HepG2 (cell line): ENCODE measurements around the gene BOLL. TPM values are rescaled to one million over a fixed set of nuclear protein-coding genes. Genes with fewer than 3 reads are reported as not detected.

Experiments
- CAMTA2 ChIP-seq: sonication (generic); formaldehyde crosslinking; IDR thresholded peaks from 2 replicates; pipeline ENCODE4 v1.4.0; 2020; ENCODE audit warnings: mild to moderate bottlenecking, missing genetic modification reagents, borderline replicate concordance
- CBX2 ChIP-seq, 2 experiments: fragments of 200-600 bp in 1 of 2; sonication (generic); formaldehyde crosslinking in 1 of 2; IDR thresholded peaks; 2 replicates each; pipeline versions ENCODE4 v1.7.0 to v1.8.1; 2018 to 2022; ENCODE audit warnings: low read depth in 2 of 2, low read length in 1 of 2, mild to moderate bottlenecking in 1 of 2, missing genetic modification reagents in 1 of 2
- DPF2 ChIP-seq: sonication (generic); formaldehyde crosslinking; IDR thresholded peaks from 2 replicates; pipeline ENCODE4 v1.4.0; 2020; ENCODE audit warnings: mild to moderate bottlenecking, low read depth, missing genetic modification reagents, borderline replicate concordance
- KIAA2018 ChIP-seq: sonication (generic); formaldehyde crosslinking; IDR thresholded peaks from 2 replicates; pipeline ENCODE4 v1.5.0; 2020; ENCODE audit warnings: mild to moderate bottlenecking, missing genetic modification reagents, borderline replicate concordance
- MYC ChIP-seq: sonication (generic); formaldehyde crosslinking; IDR thresholded peaks from 2 replicates; pipeline ENCODE4 v1.9.0; 2021; ENCODE audit warnings: missing genetic modification reagents, borderline replicate concordance
- NFIC ChIP-seq: IDR thresholded peaks from 2 replicates; pipeline ENCODE4 v1.6.1; 2012; ENCODE audit warnings: mild to moderate bottlenecking, low read length, inconsistent platforms
- PHF20 ChIP-seq: sonication (generic); formaldehyde crosslinking; IDR thresholded peaks from 2 replicates; pipeline ENCODE4 v1.5.0; 2020; ENCODE audit warnings: mild to moderate bottlenecking, missing genetic modification reagents
- SETDB1 ChIP-seq: sonication (generic); formaldehyde crosslinking; IDR thresholded peaks from 2 replicates; pipeline ENCODE4 v1.5.1; 2020; ENCODE audit warnings: missing genetic modification reagents, mild to moderate bottlenecking, borderline replicate concordance
- SNRNP70 ChIP-seq: fragments of 200-400 bp; formaldehyde crosslinking; IDR thresholded peaks from 2 replicates; pipeline ENCODE4 v1.6.1; 2017; ENCODE audit warnings: mild to moderate bottlenecking, low read depth, low read length, moderate library complexity
- SOX13 ChIP-seq, 3 experiments: fragments of 450-650 bp in 1 of 3; sonication (generic) in 1 of 3; formaldehyde crosslinking in 1 of 3; IDR thresholded peaks in 2 of 3; conservative IDR thresholded peaks in 1 of 3; 2 replicates each; pipeline versions ENCODE4 v1.5.0 to v1.6.1; 2016 to 2020; ENCODE audit warnings: antibody characterized with exemption in 1 of 3, mild to moderate bottlenecking in 1 of 3, missing compliant biosample characterization in 1 of 3, missing genetic modification reagents in 1 of 3, moderate library complexity in 1 of 3
- TARDBP ChIP-seq: sonication (generic); formaldehyde crosslinking; IDR thresholded peaks from 2 replicates; pipeline ENCODE4 v1.8.0; 2022; ENCODE audit warnings: mild to moderate bottlenecking, missing genetic modification reagents
- ZFP36L2 ChIP-seq: sonication (generic); formaldehyde crosslinking; IDR thresholded peaks from 2 replicates; pipeline ENCODE4 v1.4.0; 2020; ENCODE audit warnings: missing genetic modification reagents
- ZMAT3 ChIP-seq: sonication (generic); formaldehyde crosslinking; conservative IDR thresholded peaks from 2 replicates; pipeline ENCODE4 v1.7.0; 2021; ENCODE audit warnings: missing genetic modification reagents
- ZNF251 ChIP-seq: sonication (generic); formaldehyde crosslinking; IDR thresholded peaks from 2 replicates; pipeline ENCODE4 v1.9.0; 2021; ENCODE audit warnings: mild to moderate bottlenecking, missing genetic modification reagents
- ZNF331 ChIP-seq: sonication (generic); formaldehyde crosslinking; IDR thresholded peaks from 2 replicates; pipeline ENCODE4 v1.4.0; 2020; ENCODE audit warnings: missing genetic modification reagents
- ZNF563 ChIP-seq: sonication (generic); formaldehyde crosslinking; IDR thresholded peaks from 2 replicates; pipeline ENCODE4 v1.8.0; 2022; ENCODE audit warnings: mild to moderate bottlenecking, moderate library complexity, missing genetic modification reagents
- ZNF569 ChIP-seq: sonication (generic); formaldehyde crosslinking; IDR thresholded peaks from 2 replicates; pipeline ENCODE4 v1.5.0; 2020; ENCODE audit warnings: mild to moderate bottlenecking, missing genetic modification reagents, moderate library complexity, borderline replicate concordance
- ZNF7 ChIP-seq: IDR thresholded peaks from 2 replicates; pipeline ENCODE4 v1.6.1; 2016; ENCODE audit warnings: missing biosample characterization, missing genetic modification reagents
- ZNF772 ChIP-seq: sonication (generic); formaldehyde crosslinking; IDR thresholded peaks from 2 replicates; pipeline ENCODE4 v1.5.0; 2020; ENCODE audit warnings: mild to moderate bottlenecking, missing genetic modification reagents
- ZNF891 ChIP-seq: sonication (generic); formaldehyde crosslinking; IDR thresholded peaks from 2 replicates; pipeline ENCODE4 v1.5.0; 2020; ENCODE audit warnings: mild to moderate bottlenecking, missing genetic modification reagents
- ZSCAN25 ChIP-seq: sonication (generic); formaldehyde crosslinking; IDR thresholded peaks from 2 replicates; pipeline ENCODE4 v1.8.0; 2022; ENCODE audit warnings: mild to moderate bottlenecking, missing genetic modification reagents
- polyA plus RNA-seq, 8 experiments: library from polyadenylated mRNA; depleted of rRNA in 3 of 8; stranded (reverse) in 7 of 8; unstranded in 1 of 8; fragments of >200 nt; fragmentation: Illumina TruSeq in 4 of 8; extraction: Trizol in 4 of 8; gene quantifications; 2 replicates each; pipeline versions ENCODE4 v1.2.1 to v1.2.3, GENCODE V29; 2011 to 2016; ENCODE audit warnings: low read depth in 4 of 8, missing spikeins in 1 of 8, mixed read lengths in 1 of 8; ENCODE audit not compliant: insufficient read depth in 1 of 8
- total RNA-seq, 5 experiments: library from RNA; depleted of rRNA; stranded (reverse); fragments of >200 nt; fragmentation: Illumina TruSeq; extraction: Trizol; gene quantifications; 2 replicates each; pipeline ENCODE4 v1.2.3, GENCODE V29; 2016; ENCODE audit warnings: low read depth in 1 of 5

BOLL gene
- total and polyA plus RNA-seq, 2 of the 13 experiments (the other 11 are each of a cell fraction or from before 2014, with no cell fraction given), result not detected

- TF ChIP-seq ZNF251 (CRISPR knock-in tag) (no peak), SETDB1 (CRISPR knock-in tag) (no peak), ZNF7 (CRISPR knock-in tag) (no peak), ZFP36L2 (CRISPR knock-in tag) (no peak), ZNF563 (no peak; the same call in 1 of the 2 replicates), DPF2 (no peak), PHF20 (CRISPR knock-in tag) (0 out of 2 replicates have a peak, but pooled peaks have one; percentile 21), KIAA2018 (CRISPR knock-in tag) (no peak; the same call in 1 of the 2 replicates), TARDBP (CRISPR knock-in tag) (0 out of 2 replicates have a peak, but pooled peaks have one; percentile 30), ZNF772 (CRISPR knock-in tag) (no peak), ZNF331 (CRISPR knock-in tag) (no peak), ZNF891 (CRISPR knock-in tag) (no peak; the same call in 1 of the 2 replicates), MYC (peak; percentile 31; the same call in 1 of the 2 replicates), NFIC (no peak), ZSCAN25 (CRISPR knock-in tag) (no peak), ZNF569 (no peak), SNRNP70 (no peak), CAMTA2 (0 out of 2 replicates have a peak, but pooled peaks have one; percentile 9), ZMAT3 (CRISPR knock-in tag) (no peak), CBX2 (IDR thresholded peaks at IDR 0.05; ENCODE audit: low read depth, low read length) (no peak), CBX2 (CRISPR knock-in tag; IDR thresholded peaks at IDR 0.05; ENCODE audit: low read depth) (no peak), SOX13 (IDR thresholded peaks at IDR 0.05) (no peak), SOX13 (CRISPR knock-in tag; conservative IDR thresholded peaks at IDR 0.05 in 1 of 2, IDR thresholded peaks at IDR 0.05 in 1 of 2) (no peak)
Measured at GRCh38 chr2:197705912-197706838, 78.9 kb downstream of the BOLL start (continued).
